Ascending aorta (tissue), 2 donors: ENCODE measurements around the gene TNFSF13. TPM values are rescaled to one million over a fixed set of nuclear protein-coding genes. Genes with fewer than 3 reads are reported as not detected.

Experiments used
- DNase-seq, 2 donors: peaks; one replicate each; pipeline ENCODE4 v3.0.0-alpha.2; 2019; ENCODE audit warnings: low spot score in 2 of 2
- H3K27ac ChIP-seq, 2 donors: fragments of 200-600 bp; sonication (generic); one replicate each; pipeline ENCODE4 v1.5.1; 2016 to 2017; ENCODE audit warnings: mild to moderate bottlenecking in 1 of 2
- H3K27me3 ChIP-seq: fragments of 200-600 bp; sonication (generic); one replicate; pipeline ENCODE4 v1.5.1; 2017
- H3K36me3 ChIP-seq, 2 donors: fragments of 200-600 bp; sonication (generic); one replicate each; pipeline ENCODE4 v1.5.1; 2016
- H3K4me1 ChIP-seq, 2 donors: fragments of 200-600 bp; sonication (generic); one replicate each; pipeline ENCODE4 v1.5.1; 2016 to 2017; ENCODE audit warnings: mild to moderate bottlenecking in 1 of 2
- H3K4me3 ChIP-seq, 2 donors: fragments of 200-600 bp; sonication (generic); one replicate each; pipeline ENCODE4 v1.5.1; 2016 to 2017; ENCODE audit warnings: mild to moderate bottlenecking in 1 of 2
- H3K9me3 ChIP-seq, 2 donors: fragments of 200-600 bp; sonication (generic); one replicate each; pipeline ENCODE4 v1.5.1; 2016
- CTCF ChIP-seq, 3 experiments: fragments of 200-600 bp in 2 of 3; fragments of 450-650 bp in 1 of 3; sonication (generic) in 2 of 3; IDR thresholded peaks; one replicate each; pipeline ENCODE4 v1.5.1; 2016 to 2019; ENCODE audit warnings: antibody characterized with exemption in 3 of 3, mild to moderate bottlenecking in 1 of 3, moderate library complexity in 1 of 3
- intact Hi-C: fragments of 100-400 bp; cut with DNase I; formaldehyde crosslinking; loops from one replicate; pipeline ENCODE4 v1.15.1; 2023
- total RNA-seq: library from RNA; depleted of rRNA; stranded (reverse); fragments of >200 nt; gene quantifications from one replicate; pipeline ENCODE4 v1.1.0, GENCODE V29; 2016

The TNFSF13 gene
- total RNA-seq, 1 donor from 2014 or later: 17.5 TPM

- peak in 1 of 2 donors; percentile 81 for DNase-seq
- Histone ChIP-seq H3K4me3 (peak within 1 kb of the TSS; percentile 65 to 74), H3K27ac (peak within 1 kb of the TSS; percentile 89 to 92), H3K27me3 (no peaks in the 10 kb centered on the region), H3K9me3 (no peaks in the 10 kb centered on the region), H3K4me1 (peaks cover 0 to 8% of the 10 kb centered on the region in 2 donors), H3K36me3 (peaks cover 4 to 6% of the 10 kb centered on the region in 2 donors)
- peak in 1 of 3 experiments; percentile 14 for TF ChIP-seq CTCF (IDR thresholded peaks at IDR 0.05)
- intact Hi-C loops: loop anchor here (1.0 kb wide), 1 partner anchor 13 kb away; the partner anchor contains the start of gene SENP3
Measured at GRCh38 chr17:7548585-7549400, 9.8 kb upstream of the TNFSF13 start, which contains the start of gene TNFSF12. Gene TNFSF12, plus strand, starts transcription at chr17:7549058. Its CDS starts 96 bp downstream, at chr17:7549154.

GRCh38 chr17:7549401-7550055 lies 9.0 kb upstream of the TNFSF13 start:
- peak overlapping the region; percentile 65 to 74 for H3K4me3 ChIP-seq
- intact Hi-C loops: loop anchor here (1.0 kb wide), 1 partner anchor 12 kb away; the partner anchor contains the start of gene SENP3
- H3K27me3 ChIP-seq: no peaks in the 10 kb centered on the region
- TF ChIP-seq CTCF (IDR thresholded peaks at IDR 0.05): no peak
- H3K4me1 ChIP-seq: peaks cover 0 to 8% of the 10 kb centered on the region in 2 donors
- DNase-seq: no peak
- H3K9me3 ChIP-seq: no peaks in the 10 kb centered on the region
- H3K36me3 ChIP-seq: peaks cover 4 to 7% of the 10 kb centered on the region in 2 donors
- peak overlapping the region; percentile 89 to 92 for H3K27ac ChIP-seq

DNA sequence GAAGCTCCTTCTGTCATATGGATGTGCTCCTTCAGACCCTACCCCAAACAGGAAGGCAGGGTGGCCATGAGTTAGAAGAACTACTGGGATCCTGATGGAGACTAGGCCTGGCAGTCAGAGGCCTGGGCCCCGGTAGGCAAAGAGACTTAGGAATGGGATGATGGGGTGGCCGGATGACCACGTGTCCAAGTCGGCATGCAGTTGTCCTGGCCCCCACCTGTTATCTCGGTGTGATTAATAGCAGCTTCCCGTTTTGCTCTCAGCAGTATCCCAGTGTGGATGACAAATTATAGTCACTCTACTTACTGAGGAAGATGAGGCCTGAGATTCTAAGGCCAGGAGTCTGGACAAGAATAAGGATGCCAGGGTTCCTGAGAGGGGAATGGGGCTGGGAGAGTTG lies 8.2 kb upstream of the TNFSF13 start:
- no peaks in the 10 kb centered on the region for H3K27me3 ChIP-seq
- no peaks in the 10 kb centered on the region for H3K9me3 ChIP-seq
- no peak for DNase-seq
- peak overlapping the region in 1 of 2 donors; percentile 74 for H3K4me3 ChIP-seq
- TF ChIP-seq CTCF (IDR thresholded peaks at IDR 0.05): no peak
- peak overlapping the region; percentile 89 to 92 for H3K27ac ChIP-seq
- intact Hi-C loops: no loop called here
- H3K4me1 ChIP-seq: peaks cover 0 to 8% of the 10 kb centered on the region in 2 donors
- peaks cover 4 to 7% of the 10 kb centered on the region in 2 donors for H3K36me3 ChIP-seq

DNA sequence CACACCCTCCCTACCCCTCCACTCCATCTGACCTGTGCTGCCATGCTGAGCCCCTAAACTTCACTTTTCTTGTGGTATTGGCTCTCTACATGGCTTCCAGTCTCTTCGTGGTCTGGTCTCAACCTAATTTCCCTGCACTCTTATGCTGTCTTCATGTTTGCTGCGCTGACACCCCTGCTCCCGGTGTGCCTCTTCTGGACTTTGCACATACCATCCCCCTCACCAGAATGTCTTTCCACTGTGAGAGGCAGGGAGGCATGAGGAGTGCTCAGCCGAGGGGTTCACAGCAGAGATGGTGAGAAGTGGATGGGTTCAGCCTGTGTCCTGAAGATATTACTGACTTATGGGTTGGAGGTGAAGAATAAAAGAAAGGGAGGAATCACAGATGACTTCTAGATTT lies 7.2 kb upstream of the TNFSF13 start:
- intact Hi-C loops: no loop called here
- H3K4me1 ChIP-seq: peaks cover 0 to 8% of the 10 kb centered on the region in 2 donors
- peaks cover 4 to 7% of the 10 kb centered on the region in 2 donors for H3K36me3 ChIP-seq
- no peak overlapping the region for H3K4me3 ChIP-seq
- no peak for TF ChIP-seq CTCF (IDR thresholded peaks at IDR 0.05)
- no peaks in the 10 kb centered on the region for H3K9me3 ChIP-seq
- peak in 1 of 2 donors; percentile 59 for DNase-seq
- H3K27ac ChIP-seq: no peak overlapping the region
- no peaks in the 10 kb centered on the region for H3K27me3 ChIP-seq

DNA sequence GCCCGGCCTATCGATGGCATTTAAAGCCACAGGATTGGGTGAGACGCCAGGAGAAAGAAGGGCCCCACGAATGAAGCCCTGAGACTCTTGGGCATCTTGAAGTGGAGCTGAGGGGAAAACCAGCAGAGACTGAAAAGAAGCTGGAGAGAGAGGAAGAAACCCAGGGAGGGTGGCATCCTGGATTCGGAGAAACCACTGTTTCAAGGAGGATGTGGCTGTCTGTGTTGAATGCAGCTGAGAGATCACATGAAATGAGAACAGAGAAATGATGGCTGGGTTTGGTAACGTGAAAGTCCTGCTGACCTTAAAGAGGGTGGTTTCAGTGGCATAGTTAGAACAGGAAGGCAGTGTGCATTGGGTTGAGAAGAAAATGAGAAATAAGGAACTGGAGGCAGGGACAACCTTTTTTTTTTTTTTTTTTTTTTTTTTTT lies 5.9 kb upstream of the TNFSF13 start:
- Histone ChIP-seq H3K27ac (no peak overlapping the region), H3K9me3 (no peaks in the 10 kb centered on the region), H3K4me3 (no peak overlapping the region), H3K27me3 (no peaks in the 10 kb centered on the region), H3K36me3 (peaks cover 4 to 7% of the 10 kb centered on the region in 2 donors), H3K4me1 (peaks cover 0 to 11% of the 10 kb centered on the region in 2 donors)
- intact Hi-C loops: no loop called here
- peak in 1 of 2 donors; percentile 57 for DNase-seq
- TF ChIP-seq CTCF (IDR thresholded peaks at IDR 0.05): no peak
